ACHN (cell line): Measurements from ENCODE around the gene STRN4.
A peak's percentile ranks its signal among the peaks of the same experiment; 100 is the strongest.
"Not testable (repeated sequence)": the region's sequence is repeated elsewhere in the genome, so short reads cannot be mapped to it uniquely, and the experiment has no call there.

Source experiments
- DNase-seq: peaks from one replicate; pipeline ENCODE4 v3.0.0-alpha.2; 2015
- in situ Hi-C: cut with HindIII; loops from 2 replicates; pipeline ENCODE4 v1.10.0; 2017; ENCODE audit warnings: low sequenced_read_pairs, low pct_ligation_motif_present, low pct_unique_long_range_greater_than_20kb

Gene STRN4

GRCh38 chr19:46775642-46776258 lies 29.5 kb upstream of the STRN4 start:
- no peak for DNase-seq
- in situ Hi-C loops, result no loop called here

- in situ Hi-C loops, result no loop called here
- DNase-seq, result no peak
Observed at GRCh38 chr19:46773018-46773399, 26.8 kb upstream of the STRN4 start.

- in situ Hi-C loops, result no loop called here
- no peak for DNase-seq
Observed at GRCh38 chr19:46772170-46773017, 26.1 kb upstream of the STRN4 start.

GRCh38 chr19:46768746-46769145 lies 22.5 kb upstream of the STRN4 start:
- in situ Hi-C loops, result not testable (repeated sequence)

GRCh38 chr19:46766569-46767317 lies 20.5 kb upstream of the STRN4 start:
- in situ Hi-C loops, result no loop called here
- DNase-seq, result no peak

More at GRCh38 chr19:46768746-46769145, 22.5 kb upstream of the STRN4 start:
- not testable (repeated sequence) for DNase-seq

GRCh38 chr19:46764817-46765291 lies 18.6 kb upstream of the STRN4 start:
- in situ Hi-C loops, result no loop called here
- no peak for DNase-seq

GRCh38 chr19:46762245-46762890 lies 16.1 kb upstream of the STRN4 start:
- in situ Hi-C loops, result no loop called here
- DNase-seq, result no peak

GRCh38 chr19:46761418-46761831 lies 15.2 kb upstream of the STRN4 start:
- in situ Hi-C loops, result no loop called here
- no peak for DNase-seq

GRCh38 chr19:46760897-46761296 lies 14.6 kb upstream of the STRN4 start:
- in situ Hi-C loops, result not testable (repeated sequence)

GRCh38 chr19:46760363-46760762 lies 14.1 kb upstream of the STRN4 start:
- in situ Hi-C loops, result no loop called here

More at GRCh38 chr19:46760897-46761296, 14.6 kb upstream of the STRN4 start:
- DNase-seq, result not testable (repeated sequence)

GRCh38 chr19:46759817-46760333 lies 13.6 kb upstream of the STRN4 start:
- in situ Hi-C loops, result no loop called here
- DNase-seq, result no peak

More at GRCh38 chr19:46760363-46760762, 14.1 kb upstream of the STRN4 start:
- DNase-seq, result no peak

- no peak for DNase-seq
- in situ Hi-C loops, result no loop called here
Observed at GRCh38 chr19:46759206-46759605, 13.0 kb upstream of the STRN4 start.

- DNase-seq, result no peak
- in situ Hi-C loops, result no loop called here
Observed at GRCh38 chr19:46756544-46756888, 10.3 kb upstream of the STRN4 start.

- in situ Hi-C loops, result no loop called here
- DNase-seq, result no peak
Observed at GRCh38 chr19:46755853-46756543, 9.7 kb upstream of the STRN4 start.

- in situ Hi-C loops, result no loop called here
- DNase-seq, result no peak
Observed at GRCh38 chr19:46755077-46755852, 9.0 kb upstream of the STRN4 start.

- peak; percentile 24 for DNase-seq
- in situ Hi-C loops, result no loop called here
Observed at GRCh38 chr19:46753420-46754155, 7.3 kb upstream of the STRN4 start.
